WI38 (cell line): ENCODE data around the gene SEC14L3.

Experiments
- H3K4me3 ChIP-seq: 2 replicates; pipeline ENCODE4 v1.5.1; 2011; ENCODE audit warnings: low read depth, mild to moderate bottlenecking, control low read depth, low read length
- TF ChIP-seq, protein P1 (sequence below): IDR thresholded peaks from 2 replicates; pipeline ENCODE4 v1.5.1; 2012; ENCODE audit warnings: low read depth, mild to moderate bottlenecking, control low read depth, low read length

The SEC14L3 gene

DNA sequence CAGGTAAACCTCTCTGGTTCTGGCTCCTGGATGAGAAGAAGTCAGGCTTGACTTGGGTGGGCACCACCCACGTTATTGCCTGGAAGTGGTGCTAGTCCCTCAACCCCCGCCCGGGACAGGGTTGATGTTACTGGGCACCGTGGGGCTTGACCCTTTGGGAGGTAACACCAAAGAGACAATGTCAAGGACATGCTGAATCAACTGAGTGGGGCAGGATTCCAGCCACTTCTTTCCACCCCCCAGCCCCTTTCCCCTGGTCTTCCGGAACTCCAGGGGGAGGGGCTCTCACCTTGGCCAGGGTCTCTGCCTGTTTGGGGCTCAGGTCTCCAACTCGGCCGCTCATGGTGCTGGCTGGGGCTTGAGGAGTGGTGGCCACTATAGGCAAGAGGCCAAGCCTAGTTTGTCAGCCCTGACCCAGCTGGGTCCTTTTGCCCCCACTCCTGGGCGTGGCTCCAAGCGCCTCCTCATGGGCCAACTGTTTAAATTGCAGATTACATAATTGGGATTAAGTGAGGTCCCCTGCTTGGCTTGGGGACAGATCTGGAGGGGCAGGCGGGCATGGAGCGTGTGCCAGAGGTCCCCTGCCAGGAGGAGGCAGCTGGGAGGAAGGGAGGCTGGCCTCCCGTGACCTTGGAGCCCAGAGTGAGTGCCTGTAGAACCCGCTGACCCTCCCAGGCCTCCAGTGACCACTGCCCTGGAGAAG lies at the start of gene SEC14L3:
Gene SEC14L3, minus strand, starts transcription at position 402 of the 703 bp plus-strand sequence. Its CDS starts 59 bp downstream, at position 343.
- no peak within 1 kb of the TSS for H3K4me3 ChIP-seq
- TF ChIP-seq, protein P1, sequence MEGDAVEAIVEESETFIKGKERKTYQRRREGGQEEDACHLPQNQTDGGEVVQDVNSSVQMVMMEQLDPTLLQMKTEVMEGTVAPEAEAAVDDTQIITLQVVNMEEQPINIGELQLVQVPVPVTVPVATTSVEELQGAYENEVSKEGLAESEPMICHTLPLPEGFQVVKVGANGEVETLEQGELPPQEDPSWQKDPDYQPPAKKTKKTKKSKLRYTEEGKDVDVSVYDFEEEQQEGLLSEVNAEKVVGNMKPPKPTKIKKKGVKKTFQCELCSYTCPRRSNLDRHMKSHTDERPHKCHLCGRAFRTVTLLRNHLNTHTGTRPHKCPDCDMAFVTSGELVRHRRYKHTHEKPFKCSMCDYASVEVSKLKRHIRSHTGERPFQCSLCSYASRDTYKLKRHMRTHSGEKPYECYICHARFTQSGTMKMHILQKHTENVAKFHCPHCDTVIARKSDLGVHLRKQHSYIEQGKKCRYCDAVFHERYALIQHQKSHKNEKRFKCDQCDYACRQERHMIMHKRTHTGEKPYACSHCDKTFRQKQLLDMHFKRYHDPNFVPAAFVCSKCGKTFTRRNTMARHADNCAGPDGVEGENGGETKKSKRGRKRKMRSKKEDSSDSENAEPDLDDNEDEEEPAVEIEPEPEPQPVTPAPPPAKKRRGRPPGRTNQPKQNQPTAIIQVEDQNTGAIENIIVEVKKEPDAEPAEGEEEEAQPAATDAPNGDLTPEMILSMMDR = no peak

DNA sequence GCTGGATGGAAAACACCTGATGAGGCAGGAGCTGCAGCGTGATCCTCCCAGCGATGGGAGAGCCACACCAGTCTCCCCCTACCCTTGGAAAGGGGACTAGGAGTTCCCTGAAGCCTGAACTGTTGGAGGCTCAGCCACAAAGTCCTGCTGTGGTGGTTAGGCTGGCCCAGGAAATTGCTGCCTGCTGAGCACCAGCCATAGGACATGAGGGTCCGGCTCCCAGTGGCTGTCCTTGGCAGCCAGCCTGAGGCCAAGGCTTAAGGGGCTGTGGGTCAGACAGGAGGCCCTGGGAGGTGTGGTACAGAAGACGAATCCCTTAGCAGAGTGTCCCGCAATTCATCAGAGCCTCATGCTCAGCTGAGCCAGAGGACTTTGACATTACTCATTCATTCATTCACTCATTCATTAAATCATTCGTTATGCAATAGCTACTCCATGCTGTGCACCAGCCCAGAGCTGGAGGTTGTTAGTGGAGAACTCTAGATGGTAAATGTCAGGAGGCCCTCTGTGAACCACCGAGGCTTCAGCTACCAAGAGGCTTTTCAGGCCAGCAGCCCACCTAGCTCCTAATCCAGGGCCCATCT lies 48.1 kb upstream of the SEC14L3 start:
- TF ChIP-seq, protein P1 = no peak
- H3K4me3 ChIP-seq = no peak overlapping the region

DNA sequence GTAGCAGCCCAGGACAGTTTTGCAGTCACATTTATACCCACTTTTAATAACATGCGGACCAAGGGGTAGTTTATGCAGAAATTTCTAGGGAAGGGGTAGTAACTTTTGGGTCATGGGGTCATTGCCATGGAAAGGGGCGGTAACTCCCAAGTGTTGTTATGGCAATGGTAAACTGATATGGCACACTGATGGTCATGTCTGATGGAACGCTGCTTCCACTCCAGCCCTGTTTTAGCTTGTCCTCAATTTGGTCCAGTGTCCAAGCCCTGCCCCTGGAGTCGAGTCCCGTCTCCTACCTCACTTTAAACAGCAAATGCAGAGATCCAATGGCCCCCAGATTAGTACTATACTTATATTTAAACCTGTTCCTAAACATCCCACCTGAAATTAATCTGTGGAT lies 44.9 kb upstream of the SEC14L3 start:
- no peak overlapping the region for H3K4me3 ChIP-seq
- TF ChIP-seq, protein P1 = no peak

DNA sequence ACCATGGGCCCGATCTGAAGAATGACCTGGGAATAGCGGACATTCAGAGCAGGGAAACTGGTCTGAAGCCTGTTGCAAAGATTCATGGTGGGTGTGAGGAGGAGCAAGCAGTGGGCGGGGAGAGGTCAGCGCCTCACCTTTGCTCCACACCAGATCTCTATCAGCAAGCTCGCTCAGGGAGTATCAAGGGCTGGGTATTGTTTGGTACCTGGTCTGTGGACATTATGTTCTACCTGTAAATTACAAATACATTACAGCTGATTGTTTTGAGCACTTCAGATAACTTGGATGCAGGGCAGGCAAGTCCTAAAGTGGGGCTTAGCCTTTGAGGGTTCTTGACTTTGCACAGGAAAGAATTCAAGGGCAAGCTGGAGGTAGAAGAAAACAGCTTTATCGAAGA lies 44.5 kb upstream of the SEC14L3 start:
- H3K4me3 ChIP-seq = no peak overlapping the region
- TF ChIP-seq, protein P1 = no peak

DNA sequence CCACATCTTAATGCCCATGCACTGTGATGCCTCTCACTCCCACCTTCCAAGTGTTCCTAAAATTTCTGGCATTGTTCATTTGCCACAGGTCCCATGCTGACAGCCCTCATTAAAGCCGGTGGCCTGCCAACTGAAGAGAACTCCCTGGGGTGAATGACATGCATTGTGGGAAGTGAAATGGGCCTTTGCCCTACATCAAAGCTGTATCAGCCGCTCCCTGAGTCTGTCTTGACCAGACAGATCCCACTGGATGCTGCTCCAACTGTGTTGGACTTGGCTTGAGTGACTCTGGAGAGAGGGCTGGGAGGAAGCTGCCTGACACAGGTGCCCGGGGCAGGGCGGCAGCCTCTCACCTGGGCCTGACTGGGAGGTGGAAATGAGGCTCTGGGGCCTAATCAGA lies 42.4 kb upstream of the SEC14L3 start:
- TF ChIP-seq, protein P1 = no peak
- no peak overlapping the region for H3K4me3 ChIP-seq

DNA sequence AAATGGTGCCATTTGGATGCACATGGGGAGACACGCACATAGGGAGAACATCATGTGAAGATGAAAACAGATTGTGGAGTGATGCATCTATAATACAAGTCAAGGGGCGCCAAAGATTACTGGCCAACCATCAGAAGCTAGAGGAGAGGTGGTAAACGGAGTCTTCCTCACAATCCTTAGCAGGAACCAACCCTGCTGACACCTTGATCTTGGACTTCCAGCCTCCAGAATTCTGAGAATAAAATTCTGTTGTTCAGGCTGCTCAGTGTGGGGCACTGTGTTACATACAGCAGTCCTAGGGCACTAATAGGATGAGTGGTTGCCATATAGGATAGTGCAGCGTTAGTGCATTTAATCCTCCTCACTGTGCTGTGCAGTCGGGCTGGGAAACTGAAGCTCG lies 41.6 kb upstream of the SEC14L3 start:
- TF ChIP-seq, protein P1 = no peak
- no peak overlapping the region for H3K4me3 ChIP-seq

DNA sequence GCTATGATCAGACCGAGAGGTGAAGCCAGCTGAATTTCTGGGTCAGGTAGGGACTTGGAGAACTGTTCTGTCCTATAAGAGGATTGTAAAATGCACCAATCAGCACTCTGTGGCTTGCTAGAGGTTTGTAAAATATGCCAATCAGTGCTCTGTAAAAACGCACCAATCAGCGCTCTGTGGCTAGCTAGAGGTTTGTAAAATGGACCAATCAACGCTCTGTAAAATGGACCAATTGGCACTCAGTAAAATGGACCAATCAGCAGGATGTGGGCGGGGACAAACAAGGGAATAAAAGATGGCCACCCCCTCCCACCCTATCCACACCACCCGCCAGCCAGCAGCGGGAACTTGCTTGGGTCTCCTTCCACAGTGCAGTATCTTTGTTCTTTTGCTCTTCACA lies 40.1 kb upstream of the SEC14L3 start:
- no peak overlapping the region for H3K4me3 ChIP-seq

More for the DNA sequence above, 40.1 kb upstream of the SEC14L3 start:
- TF ChIP-seq, protein P1 = no peak
